GM21717 (cell line): ENCODE results near the gene ITPR2.
"Not testable (repeated sequence)": the region's sequence is repeated elsewhere in the genome, so short reads cannot be mapped to it uniquely, and the experiment has no call there.

Experiments used
- ATAC-seq: cut with Tn5 transposase; IDR thresholded peaks from one replicate; pipeline ENCODE4 v1.9.1; 2021; ENCODE audit warnings: mild to moderate bottlenecking, moderate library complexity; ENCODE audit not compliant: unreplicated experiment

The ITPR2 gene

DNA sequence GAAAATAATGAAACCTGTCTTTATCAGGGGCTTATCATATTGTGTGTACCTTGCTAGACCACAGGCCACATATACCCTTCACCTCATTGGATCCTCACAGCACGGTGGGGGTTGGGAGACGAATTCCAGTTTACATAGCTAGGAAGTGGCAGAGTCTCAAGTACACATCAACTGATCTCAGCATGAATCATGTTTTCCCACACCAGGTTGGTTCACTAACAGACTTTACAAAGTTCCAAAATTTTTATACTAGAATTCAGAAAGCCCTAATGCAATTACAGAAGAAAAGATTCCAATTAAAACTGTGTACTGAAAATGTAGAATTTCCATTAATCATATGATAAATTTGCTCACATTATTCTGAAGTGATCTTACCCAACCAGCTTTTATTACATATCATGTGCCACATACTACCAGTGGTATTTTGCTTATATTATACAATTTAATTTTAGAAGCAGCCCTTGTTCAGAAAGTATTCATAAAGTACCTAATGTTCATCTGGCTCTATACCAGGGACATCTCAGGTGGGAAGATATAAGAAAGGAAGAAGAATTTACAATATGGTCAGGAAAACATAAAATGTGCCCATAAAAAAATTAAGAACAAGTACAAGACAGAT lies 196.2 kb downstream of the ITPR2 start:
- ATAC-seq: no peak

DNA sequence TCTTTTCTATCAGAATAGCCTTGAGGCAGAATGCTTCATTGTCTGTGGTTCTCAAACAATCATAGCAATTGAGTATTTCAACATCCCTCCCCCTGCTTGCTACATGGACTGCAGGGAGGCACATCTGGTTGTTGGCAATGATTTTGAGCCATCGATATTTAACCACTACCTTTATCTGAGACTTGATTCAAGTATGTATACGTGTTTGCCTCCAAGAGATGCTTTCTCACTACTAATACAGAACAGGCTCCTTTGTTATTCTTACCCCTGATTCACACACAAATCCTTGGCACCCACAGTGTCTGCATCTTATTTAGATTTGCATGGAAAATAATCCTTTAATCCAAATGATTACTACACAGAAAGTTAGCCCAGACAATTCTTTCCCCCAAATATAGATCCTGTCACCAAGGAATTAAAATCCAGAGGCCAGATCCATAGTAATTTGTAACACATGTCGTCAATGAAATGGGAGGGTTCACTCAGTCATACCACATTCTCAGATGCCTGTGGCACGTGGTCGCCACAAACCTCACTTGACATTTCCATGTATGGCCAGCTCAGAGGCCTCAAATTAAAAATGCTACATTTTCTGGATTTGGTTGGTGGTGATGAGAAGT lies 199.3 kb downstream of the ITPR2 start:
- no peak for ATAC-seq

DNA sequence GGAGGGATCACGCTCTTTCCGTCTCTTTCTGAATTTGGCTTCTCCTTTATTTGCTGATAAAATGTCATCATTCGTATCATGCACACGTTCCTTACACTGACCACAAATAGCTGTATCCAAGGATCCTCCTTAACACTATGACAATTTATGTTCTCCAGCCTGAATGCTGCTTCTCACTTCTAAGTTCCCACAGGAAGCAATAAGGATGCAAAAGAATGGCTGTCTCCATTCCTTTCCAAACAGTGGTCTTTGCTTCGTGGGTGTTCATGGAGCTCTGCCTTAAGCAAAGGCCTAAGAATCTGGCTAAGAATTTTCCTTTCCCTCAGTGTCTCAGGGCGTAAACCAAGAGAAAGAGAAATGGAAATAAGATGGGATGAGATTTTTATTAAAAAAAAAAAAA lies 200.2 kb downstream of the ITPR2 start:
- no peak for ATAC-seq

DNA sequence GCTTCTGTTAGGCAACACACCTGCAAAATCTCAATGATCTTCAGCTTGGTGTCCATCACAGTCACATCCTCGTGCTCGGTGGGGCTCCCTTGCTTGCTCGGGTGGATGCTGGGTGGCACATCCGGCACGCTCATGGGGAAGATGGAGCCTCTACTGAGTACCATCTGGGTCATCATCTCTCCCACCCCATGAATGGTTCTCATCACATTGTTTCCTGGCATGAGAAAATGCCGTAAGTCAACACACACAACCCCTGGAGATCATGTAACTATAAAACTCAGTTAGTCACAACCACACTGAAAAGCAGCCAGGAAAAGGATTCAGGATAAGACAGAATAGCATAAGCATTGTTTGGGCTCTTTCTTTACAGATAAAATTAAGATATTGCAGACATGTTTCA lies 201.1 kb downstream of the ITPR2 start:
- no peak for ATAC-seq

DNA sequence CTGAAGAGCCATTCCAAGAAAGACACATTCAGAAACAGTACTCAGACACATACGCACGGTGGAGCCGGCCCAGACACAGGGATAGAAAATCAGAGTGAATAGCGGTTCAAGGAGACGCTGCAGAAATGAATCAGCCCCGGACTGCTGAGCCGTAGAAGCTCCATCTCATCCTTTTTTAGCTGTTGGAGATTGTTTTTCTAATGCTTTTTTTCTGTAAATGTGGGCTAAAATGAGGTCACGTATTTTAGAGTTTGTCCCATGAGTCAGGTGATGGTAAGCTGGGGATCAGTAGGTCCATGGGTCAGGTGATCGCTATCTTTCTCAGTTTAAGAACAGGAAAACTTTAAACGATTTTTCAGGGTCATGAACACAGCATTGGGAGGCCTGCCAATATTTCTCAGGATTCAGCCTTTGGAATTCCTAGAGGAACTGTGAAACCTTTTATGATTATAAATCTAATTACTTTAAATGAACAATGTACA lies 202.4 kb downstream of the ITPR2 start:
- no peak for ATAC-seq

DNA sequence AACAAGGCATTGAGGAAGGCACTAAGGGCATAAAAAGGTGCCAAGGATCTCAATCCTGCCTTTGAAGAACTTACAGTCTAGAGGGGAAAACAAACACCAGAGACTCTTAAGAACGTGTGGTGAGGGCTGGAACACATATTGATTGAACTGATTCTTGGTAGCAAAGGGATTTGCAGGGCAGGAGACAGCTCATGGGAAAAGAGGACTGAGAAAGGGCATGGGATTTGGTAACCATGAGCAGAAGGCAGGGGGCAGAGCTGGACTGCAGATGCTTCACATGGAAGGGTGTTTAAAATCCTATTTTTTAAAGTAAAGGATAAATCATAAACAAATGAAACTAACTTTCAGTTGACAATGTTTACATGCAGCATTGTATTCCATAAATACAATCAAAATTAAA lies 203.1 kb downstream of the ITPR2 start:
- no peak for ATAC-seq

DNA sequence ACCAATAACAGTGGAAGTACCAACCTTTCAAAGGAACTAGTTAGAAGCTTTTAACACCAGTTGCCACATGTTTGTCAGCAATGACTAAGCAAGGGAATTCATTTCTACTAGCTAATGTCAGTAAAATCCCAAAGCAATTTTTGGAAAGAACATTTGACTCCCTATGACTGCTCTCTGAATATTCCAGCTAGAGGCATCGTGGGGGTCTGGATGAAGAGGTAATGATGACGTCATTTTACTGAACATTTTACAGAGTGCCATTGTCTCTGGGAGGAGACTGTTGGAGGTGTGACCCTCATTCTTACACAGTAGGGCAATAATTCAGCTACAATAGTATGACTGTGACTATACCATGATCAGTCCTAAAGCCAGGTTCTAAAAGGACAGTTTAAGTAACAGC lies 204.8 kb downstream of the ITPR2 start:
- no peak for ATAC-seq

DNA sequence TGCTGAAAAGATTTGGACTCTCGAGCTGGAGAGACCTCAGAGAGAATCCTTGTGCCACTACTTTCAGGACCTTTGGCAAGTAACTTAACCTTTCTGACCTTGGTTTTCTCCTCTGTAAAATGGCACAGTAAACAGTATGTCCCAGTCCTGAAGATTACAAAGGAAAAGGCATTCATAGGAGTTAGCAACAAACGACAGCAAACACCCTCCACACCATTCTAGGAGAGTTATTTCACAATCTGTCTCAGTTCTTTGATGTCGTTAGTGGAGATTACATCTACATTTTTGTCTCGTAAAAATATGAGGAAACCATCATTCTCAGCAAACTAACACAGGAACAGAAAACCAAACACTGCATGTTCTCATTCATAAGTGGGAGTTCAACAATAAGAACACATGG lies 205.7 kb downstream of the ITPR2 start:
- ATAC-seq: no peak

DNA sequence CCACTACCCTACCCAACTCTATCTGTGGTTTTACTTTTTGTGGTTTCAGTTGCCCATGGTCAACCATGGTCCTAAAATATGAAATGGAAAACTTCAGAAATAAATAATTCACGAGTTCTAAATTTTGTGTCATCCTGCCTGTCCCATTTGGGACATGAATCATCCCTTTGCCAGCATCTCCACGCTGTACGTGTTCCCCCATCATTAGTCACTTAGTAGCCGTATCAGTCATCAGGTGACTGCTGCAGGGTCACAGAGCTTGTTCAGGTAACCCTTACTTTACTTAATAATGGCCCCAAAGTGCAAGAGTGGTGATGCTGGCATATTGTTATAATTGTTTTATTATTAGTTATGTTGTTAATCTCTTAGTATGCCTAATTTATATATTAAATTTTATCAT lies 209.9 kb downstream of the ITPR2 start:
- no peak for ATAC-seq

DNA sequence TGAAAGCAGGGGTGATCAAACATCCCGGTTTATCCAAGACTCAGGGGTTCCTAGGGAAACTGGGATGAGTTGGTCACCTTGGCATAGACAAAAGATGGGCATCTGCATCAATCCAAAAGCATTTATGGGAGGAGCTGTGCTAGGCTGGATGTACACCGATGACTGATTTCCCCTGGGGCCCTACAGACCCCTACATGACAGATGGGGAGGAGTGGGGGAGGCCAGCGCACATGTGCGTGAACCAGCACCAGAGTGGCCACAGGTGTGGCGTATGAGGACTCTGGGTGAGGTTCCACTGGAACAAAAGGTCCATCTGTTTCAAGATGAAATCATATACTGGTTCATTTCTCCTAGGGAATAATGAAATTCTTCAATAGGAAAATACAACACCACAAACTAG lies 210.4 kb downstream of the ITPR2 start:
- ATAC-seq: no peak

DNA sequence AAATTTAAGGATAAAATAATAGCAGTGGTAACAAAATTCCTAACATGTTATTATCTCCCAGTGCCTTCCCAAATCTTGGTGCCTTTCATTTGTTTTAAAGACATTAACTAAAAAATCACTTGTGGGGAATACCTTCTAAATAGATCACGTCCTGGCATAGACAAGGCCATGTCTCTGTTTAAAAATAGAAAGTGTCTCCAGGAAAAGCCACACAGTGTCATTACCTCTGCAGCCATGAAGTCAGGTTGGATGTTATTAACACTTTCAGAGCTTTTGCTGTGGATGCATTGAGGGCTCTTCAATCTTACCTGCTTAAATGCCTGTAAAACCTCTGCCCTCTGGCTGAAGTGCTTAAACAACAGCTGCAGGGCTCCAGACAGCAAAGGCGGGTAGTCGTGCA lies 211.1 kb downstream of the ITPR2 start:
- no peak for ATAC-seq

DNA sequence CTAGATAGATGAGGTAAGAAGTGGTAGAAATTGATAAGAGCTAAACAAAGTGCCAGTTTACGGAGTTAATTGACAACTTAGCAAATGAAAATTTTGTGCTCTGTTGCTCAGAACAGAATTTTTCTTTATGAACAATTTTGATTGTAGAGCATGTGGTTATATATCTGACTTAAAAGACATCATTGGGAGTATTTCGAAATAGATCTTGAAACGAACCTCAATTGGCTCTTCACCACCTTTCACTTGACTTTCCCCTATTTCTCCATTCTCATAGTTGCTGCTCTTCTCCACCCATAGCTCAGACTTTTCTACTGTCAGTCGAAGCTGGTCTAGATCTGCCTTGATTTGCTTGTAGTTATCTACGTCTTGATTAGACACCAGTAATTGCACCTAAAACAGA lies 212.1 kb downstream of the ITPR2 start:
- ATAC-seq: no peak

DNA sequence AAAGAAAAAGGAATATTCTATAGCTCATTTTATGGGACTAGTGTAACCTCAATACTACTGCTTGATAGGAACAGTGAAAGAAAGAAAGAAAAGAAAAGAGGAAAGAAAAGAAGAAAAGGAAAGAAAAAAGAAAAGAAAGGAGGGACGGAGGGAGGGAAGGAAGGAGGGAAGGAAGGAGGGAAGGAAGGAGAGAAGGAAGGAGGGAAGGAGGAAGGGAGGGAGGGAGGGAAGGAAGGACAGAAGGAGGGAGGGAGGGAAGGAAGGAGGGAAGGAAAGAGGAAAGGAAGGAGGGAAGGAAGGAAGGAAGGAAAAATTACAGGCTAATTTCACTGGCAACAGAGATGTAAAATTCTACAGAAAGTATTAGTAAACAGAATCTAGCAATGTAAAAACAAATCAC lies 215.5 kb downstream of the ITPR2 start:
- no peak for ATAC-seq

DNA sequence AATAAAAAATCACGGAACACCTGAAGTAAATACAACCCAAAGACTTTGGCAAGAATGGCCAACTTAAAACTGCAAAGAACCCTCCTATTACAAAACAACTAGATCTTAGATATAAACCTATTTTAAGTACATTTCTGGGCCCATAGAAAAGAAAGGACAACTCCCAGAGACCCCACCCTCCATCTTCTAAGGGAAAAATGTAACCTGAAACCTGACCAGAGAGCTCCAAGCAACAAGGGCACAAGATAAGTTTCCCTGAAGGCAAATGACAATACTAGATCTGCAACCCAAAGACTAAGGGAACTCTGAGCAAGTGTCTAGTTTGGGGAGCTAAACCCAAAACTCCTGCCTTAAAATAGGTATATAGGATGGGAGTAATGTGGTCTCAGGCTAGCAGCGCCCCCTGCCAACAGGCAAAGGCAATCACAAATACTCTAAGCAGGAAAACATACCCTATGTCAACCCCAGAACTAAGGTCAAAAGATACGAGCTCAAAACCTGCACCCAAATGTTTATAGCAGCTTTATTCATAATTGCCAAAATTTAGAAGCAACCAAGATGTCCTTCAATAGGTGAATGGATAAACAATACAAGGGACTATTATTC lies 218.9 kb downstream of the ITPR2 start:
- no peak for ATAC-seq

DNA sequence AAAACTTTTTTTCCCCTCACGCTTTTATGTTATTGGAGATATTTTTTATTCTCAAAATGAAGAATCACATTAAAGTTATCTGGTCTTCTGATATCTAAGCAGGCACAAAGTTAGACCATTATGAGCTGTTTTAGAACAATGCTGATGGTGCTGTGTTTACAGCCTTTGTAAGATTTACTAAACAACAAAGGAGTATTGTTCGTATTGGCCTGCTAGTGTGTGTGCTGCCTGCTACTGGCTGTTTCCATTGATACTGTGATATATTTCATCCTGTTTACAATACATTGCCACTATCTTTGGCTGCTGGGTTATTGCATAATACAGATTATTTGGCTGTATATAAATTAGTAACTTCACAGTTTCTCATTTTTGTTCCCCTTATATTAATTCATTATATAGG lies 220.8 kb downstream of the ITPR2 start:
- ATAC-seq: no peak

DNA sequence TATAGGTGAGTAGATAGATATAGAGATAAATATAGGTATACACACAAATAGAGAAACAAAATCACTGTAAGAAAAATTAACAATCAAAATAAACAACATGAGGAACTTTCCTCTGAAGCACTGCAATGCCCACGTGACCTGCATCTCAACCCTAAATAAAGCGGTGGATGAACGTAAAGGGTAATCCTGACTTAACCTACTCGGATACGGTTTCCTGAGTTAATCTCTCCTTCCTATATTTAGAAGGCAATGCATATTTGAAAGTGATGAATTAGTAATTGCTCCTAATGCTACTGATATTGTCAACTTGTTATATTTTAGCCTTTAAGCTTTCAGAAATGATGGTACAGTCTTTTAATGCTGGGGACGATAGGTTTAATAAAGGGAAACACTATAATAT lies 221.4 kb downstream of the ITPR2 start:
- no peak for ATAC-seq

DNA sequence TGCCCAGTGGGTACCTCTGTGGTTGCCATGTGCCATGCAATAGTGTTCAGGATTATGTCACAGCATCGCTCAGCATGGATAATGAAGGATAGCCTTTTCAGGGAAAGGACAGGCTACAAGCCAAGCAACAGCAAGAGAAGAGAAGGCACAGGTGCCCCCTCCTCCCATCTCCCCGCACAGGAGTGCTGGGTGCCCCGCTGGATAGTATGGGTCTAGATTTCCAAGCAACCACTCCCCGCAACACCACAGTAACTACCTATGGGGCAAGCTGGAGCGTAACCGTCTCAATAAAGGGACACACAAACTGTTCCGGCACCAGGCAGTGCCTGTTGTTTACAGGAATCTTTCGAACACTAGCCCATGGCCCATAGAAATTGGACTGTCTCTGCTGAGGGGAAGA lies 222.2 kb downstream of the ITPR2 start:
- no peak for ATAC-seq

DNA sequence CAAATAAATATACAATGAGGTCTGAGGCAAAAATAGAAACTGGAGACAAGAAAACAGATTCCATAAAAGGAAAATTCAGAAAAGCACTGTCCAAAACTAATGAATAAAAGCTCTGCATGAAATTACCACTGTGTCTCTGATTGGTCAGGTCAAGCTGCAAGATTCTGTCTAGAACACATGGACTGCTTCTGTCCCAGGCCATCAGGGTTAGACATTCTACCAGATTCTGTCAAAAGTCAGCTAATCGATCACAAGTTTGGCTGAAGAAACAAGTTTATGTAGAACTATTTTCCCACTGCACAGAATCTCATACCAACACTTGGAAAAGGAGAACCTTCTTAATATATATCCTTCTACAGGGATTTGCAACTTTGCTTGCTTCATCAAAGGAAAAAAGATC lies 223.0 kb downstream of the ITPR2 start:
- no peak for ATAC-seq

DNA sequence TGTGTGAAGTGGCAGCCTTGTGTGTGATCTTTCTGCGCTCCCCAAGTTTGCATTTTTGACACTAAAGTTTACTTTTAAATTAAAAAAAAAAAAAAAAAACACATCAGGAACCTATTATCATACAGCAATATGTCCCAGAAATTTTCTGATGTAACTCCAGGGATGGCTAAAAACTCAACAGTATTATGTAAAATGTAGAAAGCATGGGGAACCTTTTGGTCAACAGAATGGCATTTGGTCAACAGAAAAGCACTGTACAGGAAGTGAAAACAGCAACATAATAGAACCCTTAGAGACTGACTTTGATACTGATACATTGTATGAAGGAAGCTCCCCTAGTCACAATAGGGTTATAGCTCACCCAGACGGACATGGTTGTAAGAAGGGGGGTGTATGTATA lies 224.3 kb downstream of the ITPR2 start:
- no peak for ATAC-seq

DNA sequence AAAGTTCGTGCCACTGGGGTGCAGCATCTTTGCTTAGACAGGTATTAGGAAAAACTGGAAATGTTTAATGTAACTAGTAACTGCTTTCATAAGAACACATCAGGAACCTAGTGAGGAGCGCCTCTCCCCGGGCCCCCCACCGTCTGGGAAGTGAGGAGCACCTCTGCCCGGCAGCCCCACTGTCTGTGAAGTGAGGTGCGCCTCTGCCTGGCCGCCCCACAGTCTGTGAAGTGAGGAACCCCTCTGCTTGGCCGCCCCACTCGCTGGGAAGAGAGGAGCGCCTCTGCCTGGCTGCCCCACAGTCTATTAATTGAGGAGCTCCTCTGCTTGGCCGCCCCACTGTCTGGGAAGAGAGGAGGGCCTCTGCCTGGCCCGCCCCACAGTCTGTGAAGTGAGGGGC lies 224.7 kb downstream of the ITPR2 start:
- ATAC-seq: no peak

DNA sequence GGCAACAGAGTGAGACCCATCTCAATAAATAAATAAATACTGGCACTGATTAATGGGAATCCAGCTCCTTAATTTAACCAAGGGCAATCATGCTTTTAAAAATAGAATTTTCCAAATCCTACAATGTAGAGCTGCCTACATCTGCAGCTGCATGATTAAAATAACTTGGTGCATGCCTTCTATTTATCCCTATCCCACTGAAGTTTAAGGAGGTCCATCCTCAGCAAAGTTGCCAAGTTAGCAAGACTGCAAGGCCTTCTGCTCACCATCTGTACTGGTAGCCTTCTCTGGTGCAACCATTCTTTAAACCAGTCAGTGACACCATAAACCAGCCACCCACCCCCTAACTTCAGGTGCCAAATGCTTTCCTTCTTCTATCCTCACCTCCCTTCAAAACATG lies 226.1 kb downstream of the ITPR2 start:
- ATAC-seq: no peak

DNA sequence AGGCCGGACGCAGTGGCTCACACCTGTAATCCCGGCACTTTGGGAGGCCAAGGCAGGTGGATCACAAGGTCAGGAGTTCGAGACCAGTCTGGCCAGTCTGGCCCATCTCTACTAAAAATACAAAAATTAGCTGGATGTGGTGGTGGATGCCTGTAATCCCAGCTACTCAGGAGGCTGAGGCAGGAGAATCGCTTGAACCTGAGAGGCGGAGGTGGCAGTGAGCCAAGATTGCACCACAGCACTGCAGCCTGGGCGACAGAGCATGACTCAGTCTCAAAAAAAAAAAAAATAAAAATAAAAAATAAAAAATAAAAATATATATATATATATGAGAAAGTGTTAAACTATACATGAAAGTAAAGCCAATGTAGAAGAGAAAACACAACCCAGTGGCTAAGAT lies 228.2 kb downstream of the ITPR2 start:
- ATAC-seq: not testable (repeated sequence)
